Neuronal stem cell (in vitro differentiated cells): ENCODE results near the gene OSBPL6.

ENCODE experiments used
- DNase-seq: peaks from one replicate; pipeline ENCODE4 v3.0.0-alpha.2; 2013; ENCODE audit warnings: low spot score
- H2AFZ ChIP-seq: one replicate; pipeline ENCODE4 v1.6.1; 2013; ENCODE audit warnings: mild to moderate bottlenecking, low read length, inconsistent platforms
- H2AK5ac ChIP-seq: 2 replicates; pipeline ENCODE4 v1.6.1; 2013; ENCODE audit warnings: low read depth, mild to moderate bottlenecking, inconsistent platforms, low read length, moderate library complexity, mixed read lengths
- H2BK120ac ChIP-seq: 2 replicates; pipeline ENCODE4 v1.6.1; 2013; ENCODE audit warnings: low read depth, mild to moderate bottlenecking, inconsistent platforms, low read length, moderate library complexity, mixed read lengths
- H2BK12ac ChIP-seq: one replicate; pipeline ENCODE4 v1.6.1; 2013; ENCODE audit warnings: low read length, inconsistent platforms
- H2BK15ac ChIP-seq: 2 replicates; pipeline ENCODE4 v1.6.1; 2013; ENCODE audit warnings: mild to moderate bottlenecking, low read length, inconsistent platforms, mixed read lengths
- H2BK5ac ChIP-seq: one replicate; pipeline ENCODE4 v1.6.1; 2013; ENCODE audit warnings: inconsistent platforms, mild to moderate bottlenecking, low read length, moderate library complexity
- H3K14ac ChIP-seq: one replicate; pipeline ENCODE4 v1.6.1; 2013; ENCODE audit warnings: low read length, inconsistent platforms
- H3K18ac ChIP-seq: 2 replicates; pipeline ENCODE4 v1.6.1; 2013; ENCODE audit warnings: low read length, inconsistent platforms
- H3K23ac ChIP-seq: 2 replicates; pipeline ENCODE4 v1.6.1; 2013; ENCODE audit warnings: low read depth, mild to moderate bottlenecking, mixed read lengths, low read length, inconsistent platforms; ENCODE audit not compliant: poor library complexity
- H3K27ac ChIP-seq: replicated peaks from 3 replicates; pipeline ENCODE4 v1.5.1; 2013; ENCODE audit warnings: low read length, inconsistent platforms
- H3K27me3 ChIP-seq, 3 experiments: 2 replicates each; pipeline ENCODE4 v1.6.1; 2013; ENCODE audit warnings: low read length in 3 of 3, mild to moderate bottlenecking in 2 of 3, inconsistent platforms in 1 of 3, low read depth in 1 of 3, mixed read lengths in 1 of 3, moderate library complexity in 1 of 3; ENCODE audit not compliant: control insufficient read depth in 3 of 3, insufficient read depth in 3 of 3
- H3K36me3 ChIP-seq, 2 donors: replicated peaks in 1 of 2; 2 replicates each; pipeline ENCODE4 v1.6.1; 2013; ENCODE audit warnings: low read length in 2 of 2; ENCODE audit not compliant: control insufficient read depth in 2 of 2, insufficient read depth in 2 of 2
- H3K4ac ChIP-seq: 2 replicates; pipeline ENCODE4 v1.6.1; 2013; ENCODE audit warnings: inconsistent platforms, mild to moderate bottlenecking, low read length, moderate library complexity
- H3K4me1 ChIP-seq, 2 donors: 1 replicate in 1 of 2; 2 replicates in 1 of 2; pipeline ENCODE4 v1.6.1; 2013; ENCODE audit warnings: low read length in 2 of 2, low read depth in 1 of 2; ENCODE audit not compliant: control insufficient read depth in 2 of 2, insufficient read depth in 1 of 2
- H3K4me2 ChIP-seq: one replicate; pipeline ENCODE4 v1.6.1; 2013; ENCODE audit warnings: mild to moderate bottlenecking, low read length, inconsistent platforms; ENCODE audit not compliant: insufficient read depth, poor library complexity, severe bottlenecking
- H3K4me3 ChIP-seq, 2 donors: 2 replicates each; pipeline ENCODE4 v1.5.1; 2013; ENCODE audit warnings: low read length in 2 of 2, mild to moderate bottlenecking in 2 of 2, inconsistent platforms in 1 of 2, moderate library complexity in 1 of 2
- H3K79me1 ChIP-seq: one replicate; pipeline ENCODE4 v1.6.1; 2013; ENCODE audit warnings: low read depth, mild to moderate bottlenecking, inconsistent platforms, low read length, moderate library complexity
- H3K9ac ChIP-seq: one replicate; pipeline ENCODE4 v1.6.1; 2013; ENCODE audit warnings: mild to moderate bottlenecking, low read depth, low read length, inconsistent platforms; ENCODE audit not compliant: poor library complexity
- H3K9me3 ChIP-seq, 2 donors: replicated peaks in 1 of 2; 2 replicates each; pipeline versions ENCODE3 to v1.6.1; 2013; ENCODE audit warnings: low read length in 2 of 2, mild to moderate bottlenecking in 2 of 2, inconsistent platforms in 1 of 2, low read depth in 1 of 2, mixed read lengths in 1 of 2, moderate library complexity in 1 of 2; ENCODE audit not compliant: control insufficient read depth in 2 of 2, insufficient read depth in 1 of 2
- H4K8ac ChIP-seq: one replicate; pipeline ENCODE4 v1.6.1; 2013; ENCODE audit warnings: low read depth, mild to moderate bottlenecking, inconsistent platforms, low read length, moderate library complexity
- H4K91ac ChIP-seq: one replicate; pipeline ENCODE4 v1.6.1; 2013; ENCODE audit warnings: low read length, low read depth, mild to moderate bottlenecking, inconsistent platforms; ENCODE audit not compliant: poor library complexity
- WGBS, 2 donors: extraction: QIAGEN DNeasy Blood & Tissue Kit; methylation state at CpG; one replicate each; pipeline ENCODE4 v1.1.7; 2013; ENCODE audit warnings: missing lambda C conversion rate in 2 of 2, mixed read lengths in 1 of 2; ENCODE audit not compliant: insufficient read length in 2 of 2, insufficient replicate concordance in 1 of 2; ENCODE audit errors: extremely low coverage in 2 of 2; 5-methylcytosine and 5-hydroxymethylcytosine counted together

Gene OSBPL6

DNA sequence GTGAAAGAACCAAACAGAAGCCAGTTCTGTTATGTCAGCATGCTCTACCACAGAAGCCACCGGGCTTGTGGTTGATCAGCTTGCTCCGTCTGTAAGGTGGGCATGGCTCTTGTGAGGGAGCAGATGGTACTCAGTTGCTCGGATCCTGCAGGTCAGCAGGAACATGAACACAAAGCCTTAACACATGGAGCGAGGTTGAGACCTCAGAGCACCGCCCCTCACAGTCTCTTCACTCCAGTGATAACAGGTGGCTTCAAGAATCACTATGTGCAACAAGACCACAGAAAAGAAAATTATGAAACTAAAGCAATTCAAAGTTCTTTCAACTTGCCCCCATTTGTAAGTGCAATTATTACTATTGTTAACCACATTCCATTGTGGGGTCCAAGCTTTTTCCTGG lies 72.1 kb downstream of the OSBPL6 start:
- H3K23ac ChIP-seq = no peak overlapping the region
- no CpG with 5 or more reads among the region's 5 CpGs for WGBS, 2 donors
- H3K79me1 ChIP-seq = no peaks in the 10 kb centered on the region
- H4K8ac ChIP-seq = no peak overlapping the region
- no peak overlapping the region for H3K27ac ChIP-seq
- peaks cover 0 to 2% of the 10 kb centered on the region in 2 donors for H3K4me1 ChIP-seq
- no peak overlapping the region for H3K9ac ChIP-seq
- peak overlapping the region; percentile 9 for H4K91ac ChIP-seq
- no peak for DNase-seq
- no peak overlapping the region for H2BK120ac ChIP-seq
- no peaks in the 10 kb centered on the region for H3K9me3 ChIP-seq
- no peak overlapping the region for H3K4me3 ChIP-seq
- no peaks in the 10 kb centered on the region for H3K36me3 ChIP-seq
- H3K14ac ChIP-seq = no peak overlapping the region
- no peak overlapping the region for H3K4me2 ChIP-seq
- no peak overlapping the region for H3K4ac ChIP-seq
- no peaks in the 10 kb centered on the region for H3K27me3 ChIP-seq
- H3K18ac ChIP-seq = no peak overlapping the region
- no peak overlapping the region for H2BK5ac ChIP-seq
- H2AFZ ChIP-seq = no peak overlapping the region
- H2AK5ac ChIP-seq = no peak overlapping the region
- H2BK15ac ChIP-seq = no peak overlapping the region
- H2BK12ac ChIP-seq = no peak overlapping the region

DNA sequence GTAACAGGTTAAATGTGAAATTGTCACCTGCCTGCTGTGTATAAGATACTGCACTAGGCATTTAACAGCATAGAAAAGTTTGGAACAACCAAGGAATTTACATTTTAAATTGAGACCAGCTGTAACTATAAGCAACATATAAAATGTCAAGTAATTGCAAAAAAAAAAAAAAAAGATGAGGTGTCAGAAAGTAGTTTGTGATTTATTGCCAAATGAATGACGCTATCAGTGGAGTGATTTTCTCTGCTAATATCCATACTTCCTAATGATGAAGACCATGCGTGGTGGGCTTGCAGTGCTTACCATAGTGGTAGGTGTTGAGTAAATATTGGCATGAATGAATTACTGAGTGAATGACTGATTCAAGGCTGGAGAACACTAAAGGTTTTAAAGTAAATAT lies 73.3 kb downstream of the OSBPL6 start:
- Histone ChIP-seq H3K36me3 (no peaks in the 10 kb centered on the region), H3K4me1 (peaks cover 0 to 2% of the 10 kb centered on the region in 2 donors), H2BK5ac (no peak overlapping the region), H4K91ac (no peak overlapping the region), H3K4me3 (no peak overlapping the region), H3K9me3 (no peaks in the 10 kb centered on the region), H3K27ac (no peak overlapping the region), H3K4me2 (no peak overlapping the region), H3K9ac (no peak overlapping the region), H2BK120ac (no peak overlapping the region), H2AK5ac (no peak overlapping the region), H4K8ac (no peak overlapping the region), H3K27me3 (no peaks in the 10 kb centered on the region), H2AFZ (no peak overlapping the region), H2BK15ac (no peak overlapping the region), H2BK12ac (no peak overlapping the region), H3K4ac (no peak overlapping the region), H3K14ac (no peak overlapping the region), H3K23ac (no peak overlapping the region), H3K79me1 (no peaks in the 10 kb centered on the region), H3K18ac (no peak overlapping the region)
- no peak for DNase-seq
- WGBS, 2 donors = no CpG with 5 or more reads among the region's 2 CpGs

DNA sequence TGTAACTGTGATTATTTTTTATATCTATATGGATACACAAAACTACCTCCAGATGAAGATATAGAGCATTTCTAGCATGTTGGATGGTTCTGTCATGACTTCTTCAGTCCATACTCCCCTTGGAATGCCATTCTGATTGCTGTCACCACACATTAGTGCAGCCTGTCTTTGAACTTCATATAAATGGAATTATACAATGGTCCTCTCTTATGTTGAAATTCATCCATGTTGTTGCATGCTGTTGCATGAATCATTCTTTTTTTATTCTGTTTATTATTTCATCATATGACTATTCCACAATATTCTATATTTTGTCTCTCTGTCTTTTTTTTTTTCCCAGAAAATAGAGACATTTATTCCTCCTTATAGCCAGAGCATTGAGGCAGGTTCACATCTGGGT lies 74.1 kb downstream of the OSBPL6 start:
- no peaks in the 10 kb centered on the region for H3K27me3 ChIP-seq
- H2BK5ac ChIP-seq = no peak overlapping the region
- no peak for DNase-seq

DNA sequence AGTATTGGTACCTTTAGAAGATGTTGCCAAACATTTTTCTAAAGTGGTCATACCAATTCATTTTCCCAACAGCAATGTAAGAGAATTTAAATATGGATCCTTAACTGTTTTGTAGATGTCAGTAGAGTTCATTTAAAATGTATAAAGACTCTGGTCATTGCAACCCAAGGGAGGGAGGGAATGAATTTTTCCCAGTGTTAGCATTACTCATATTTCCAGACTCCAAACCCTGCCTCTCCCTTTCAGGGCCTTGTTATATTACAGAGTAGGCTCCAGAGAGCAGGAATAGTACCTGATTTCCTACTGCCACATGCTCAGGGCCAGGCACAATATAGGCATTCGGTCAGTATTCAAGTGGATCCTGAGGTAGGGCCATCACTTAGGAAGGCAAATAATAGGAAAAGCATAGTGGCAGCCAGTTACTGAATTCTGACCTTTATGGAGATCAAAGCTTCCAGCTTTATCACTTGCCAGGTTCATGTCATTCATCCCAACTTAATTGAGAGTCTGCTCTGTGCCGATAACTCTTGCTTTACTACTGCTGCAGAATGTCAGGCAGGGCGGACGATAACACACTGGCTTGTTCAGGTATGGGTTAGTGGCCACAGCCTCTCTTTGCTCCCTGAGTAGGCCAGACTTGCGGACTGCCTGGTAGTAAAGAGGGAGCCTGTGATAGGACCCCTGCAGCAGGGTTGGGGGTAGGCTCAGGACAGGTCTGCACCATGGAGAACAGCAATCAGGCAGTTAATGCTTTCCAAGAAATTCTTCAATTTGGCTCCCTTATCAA lies 75.3 kb downstream of the OSBPL6 start:
- Histone ChIP-seq H2BK15ac (no peak overlapping the region), H2BK12ac (no peak overlapping the region), H3K4ac (no peak overlapping the region), H2BK5ac (no peak overlapping the region), H4K91ac (no peak overlapping the region), H3K9ac (no peak overlapping the region), H3K4me2 (no peak overlapping the region), H3K27me3 (no peaks in the 10 kb centered on the region), H3K9me3 (no peaks in the 10 kb centered on the region), H3K23ac (no peak overlapping the region), H2BK120ac (no peak overlapping the region), H3K4me1 (peaks cover 0 to 2% of the 10 kb centered on the region in 2 donors), H3K27ac (no peak overlapping the region), H3K14ac (no peak overlapping the region), H2AFZ (no peak overlapping the region), H3K36me3 (no peaks in the 10 kb centered on the region), H3K18ac (no peak overlapping the region), H3K4me3 (no peak overlapping the region), H2AK5ac (no peak overlapping the region), H3K79me1 (no peaks in the 10 kb centered on the region), H4K8ac (no peak overlapping the region)
- no CpG with 5 or more reads among the region's 5 CpGs for WGBS, 2 donors
- no peak for DNase-seq

More for the DNA sequence above, 74.1 kb downstream of the OSBPL6 start:
- Histone ChIP-seq H3K18ac (no peak overlapping the region), H3K36me3 (no peaks in the 10 kb centered on the region), H3K4me3 (no peak overlapping the region), H2BK120ac (no peak overlapping the region), H3K79me1 (no peaks in the 10 kb centered on the region), H4K91ac (no peak overlapping the region), H3K14ac (no peak overlapping the region), H4K8ac (no peak overlapping the region), H3K27ac (no peak overlapping the region), H3K9me3 (no peaks in the 10 kb centered on the region), H2BK15ac (no peak overlapping the region), H3K4me1 (peaks cover 0 to 2% of the 10 kb centered on the region in 2 donors), H2BK12ac (no peak overlapping the region), H3K4me2 (no peak overlapping the region), H3K9ac (no peak overlapping the region), H2AFZ (no peak overlapping the region), H2AK5ac (no peak overlapping the region), H3K4ac (no peak overlapping the region), H3K23ac (no peak overlapping the region)
